ENCODE results near the gene HES4. TPM values are rescaled to one million over a fixed set of nuclear protein-coding genes. Genes with fewer than 3 reads are reported as not detected.

The HES4 gene
- total and polyA plus RNA-seq, 2 of the 13 experiments (the other 11 are each of a cell fraction or from before 2014, with no cell fraction given), result 8.8 to 10.6 TPM

DNA sequence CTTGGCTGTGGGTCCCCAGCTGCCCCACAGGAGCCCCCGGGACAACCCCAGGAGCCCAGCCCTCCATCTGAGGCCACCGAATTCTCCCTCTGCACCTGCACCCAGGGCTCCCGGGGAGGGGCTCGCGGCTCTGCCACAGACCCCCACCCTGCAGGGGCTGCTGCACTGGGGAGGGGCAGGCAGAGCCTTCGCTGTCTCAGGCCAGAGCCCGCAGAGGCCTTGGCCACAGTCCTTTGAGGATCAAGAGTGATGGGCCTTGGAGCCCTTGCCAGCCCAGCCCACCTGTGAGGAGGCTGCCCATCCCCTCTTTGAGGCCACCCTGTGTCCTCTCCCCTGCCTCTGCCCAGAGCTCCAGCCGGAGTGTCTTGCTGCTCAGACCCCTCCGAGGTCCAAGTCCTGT lies 24.5 kb downstream of the HES4 start (continued):
- TF ChIP-seq, protein P1, sequence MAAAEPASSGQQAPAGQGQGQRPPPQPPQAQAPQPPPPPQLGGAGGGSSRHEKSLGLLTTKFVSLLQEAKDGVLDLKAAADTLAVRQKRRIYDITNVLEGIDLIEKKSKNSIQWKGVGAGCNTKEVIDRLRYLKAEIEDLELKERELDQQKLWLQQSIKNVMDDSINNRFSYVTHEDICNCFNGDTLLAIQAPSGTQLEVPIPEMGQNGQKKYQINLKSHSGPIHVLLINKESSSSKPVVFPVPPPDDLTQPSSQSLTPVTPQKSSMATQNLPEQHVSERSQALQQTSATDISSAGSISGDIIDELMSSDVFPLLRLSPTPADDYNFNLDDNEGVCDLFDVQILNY (CRISPR knock-in tag; conservative IDR thresholded peaks at IDR 0.05), result no peak
- no peak for TF ChIP-seq ATM (IDR thresholded peaks at IDR 0.05; ENCODE audit: borderline replicate concordance)
- no peak for TF ChIP-seq HNRNPLL (IDR thresholded peaks at IDR 0.05; ENCODE audit: low read depth, low read length, poor library complexity, severe bottlenecking)
- no peak for TF ChIP-seq NCOR1 (IDR thresholded peaks at IDR 0.05; ENCODE audit: borderline replicate concordance, low read length)
- TF ChIP-seq ZFP36L1 (CRISPR knock-in tag; IDR thresholded peaks at IDR 0.05), result no peak

DNA sequence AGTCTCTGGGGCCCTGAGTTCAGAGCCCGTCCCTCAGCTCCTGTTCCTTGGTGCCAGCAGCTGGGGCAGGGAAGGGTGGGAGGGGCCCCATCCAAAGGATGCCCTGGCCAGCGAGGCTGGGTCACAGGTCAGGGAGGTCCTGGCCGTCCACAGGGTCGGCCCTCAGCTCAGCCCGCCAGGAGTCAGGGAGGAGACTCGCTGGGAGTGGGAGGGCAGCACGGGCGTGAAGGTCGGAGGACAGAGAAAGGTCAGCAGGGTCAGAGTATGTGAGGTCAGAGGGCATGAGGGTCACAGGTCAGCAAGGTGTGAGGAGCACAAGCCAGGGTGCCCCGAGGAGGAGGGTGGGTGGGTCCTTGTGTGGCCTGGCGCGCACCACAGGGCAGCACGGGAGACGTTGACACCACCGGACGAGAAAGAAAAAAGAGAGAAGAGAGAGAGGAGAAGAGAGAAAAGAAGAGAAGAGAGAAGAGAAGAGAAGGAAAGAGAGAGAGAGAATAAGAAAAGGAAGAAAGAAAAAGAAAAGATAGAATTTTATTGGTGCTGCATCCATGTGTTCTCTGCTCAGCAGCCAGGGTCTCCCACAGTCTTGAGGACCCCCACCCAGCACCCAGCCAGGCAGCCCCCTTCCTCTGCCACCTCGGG lies 25.1 kb downstream of the HES4 start:
- DNase-seq (ENCODE audit: low spot score) (no peak), FAIRE-seq (no peak), ATAC-seq (no peak)
- in situ Hi-C loops (cut with HindIII; ENCODE audit: extremely low pct_ligation_motif_present, low pct_unique_long_range_greater_than_20kb) (no loop called here), intact Hi-C loops (cut with micrococcal nuclease; ENCODE audit: unreplicated experiment) (no loop called here)
- Histone ChIP-seq H2AFZ (ENCODE audit: low read length) (no peak overlapping the region), H3K27me3 (ENCODE audit: control insufficient read depth in 1 of 2, insufficient read depth in 2 of 2, low read length in 2 of 2) (peaks cover 0 to 11% of the 10 kb centered on the region in 2 experiments; a peak in 4 of 5 replicates), H3K4me2 (ENCODE audit: low read depth, low read length) (no peak overlapping the region), H3K36me3 (replicated peaks in 1 of 2; ENCODE audit: control insufficient read depth in 1 of 2, insufficient read depth in 2 of 2, low read length in 2 of 2) (no peaks in the 10 kb centered on the region), H3K4me1 (ENCODE audit: insufficient read depth, low read length) (peaks cover 13% of the 10 kb centered on the region), H3K9me3 (ENCODE audit: low read length) (no peaks in the 10 kb centered on the region), H3K9ac (ENCODE audit: insufficient read depth, low read depth, low read length) (no peak overlapping the region), H3K79me2 (ENCODE audit: insufficient read depth, low read length) (no peaks in the 10 kb centered on the region), H3K4me3 (replicated peaks in 1 of 3; ENCODE audit: insufficient read depth in 1 of 3, low read depth in 2 of 3, low read length in 3 of 3) (no peak overlapping the region), H4K20me1 (ENCODE audit: insufficient read depth, low read length) (no peaks in the 10 kb centered on the region), H3K27ac (ENCODE audit: extremely low read length, insufficient read depth, low read length) (no peak overlapping the region)
- CTCF ChIA-PET (ENCODE audit: low intra/inter-chr PET ratio, low total read pairs), result no interaction called here
- no TSS peak for BruUV-seq (replicated peaks)
- 67% methylated on average over 16 of the region's 17 CpGs for WGBS (ENCODE audit: low lambda C conversion rate)
- TF ChIP-seq ARID2 (CRISPR knock-in tag; IDR thresholded peaks at IDR 0.05; ENCODE audit: borderline replicate concordance) (no peak), NR2C2 (CRISPR knock-in tag; IDR thresholded peaks at IDR 0.05; ENCODE audit: borderline replicate concordance) (peak; percentile 45)
- POLR2A ChIA-PET, result no interaction called here

All from HepG2 (cell line).